HepG2 (cell line): ENCODE data around the gene ERMARD. TPM values are rescaled to one million over a fixed set of nuclear protein-coding genes. Genes with fewer than 3 reads are reported as not detected.

ENCODE experiments used
- AGO2 ChIP-seq: fragments of 200-400 bp; formaldehyde crosslinking; optimal IDR thresholded peaks from 2 replicates; pipeline ENCODE3; 2017; ENCODE audit warnings: mild to moderate bottlenecking, low read depth, low read length, moderate library complexity
- ATM ChIP-seq: fragments of 450-650 bp; IDR thresholded peaks from 2 replicates; pipeline ENCODE4 v1.7.1; 2017; ENCODE audit warnings: mild to moderate bottlenecking, borderline replicate concordance
- CHD4 ChIP-seq: fragments of 200-600 bp; sonication (generic); IDR thresholded peaks from 2 replicates; pipeline ENCODE4 v1.7.0; 2017; ENCODE audit warnings: mild to moderate bottlenecking, low read length, borderline replicate concordance
- GLI4 ChIP-seq: sonication (generic); formaldehyde crosslinking; IDR thresholded peaks from 2 replicates; pipeline ENCODE4 v1.5.1; 2020; ENCODE audit warnings: missing genetic modification reagents, mild to moderate bottlenecking, moderate library complexity, borderline replicate concordance
- HDAC2 ChIP-seq: sonication (generic); formaldehyde crosslinking; IDR thresholded peaks from 2 replicates; pipeline ENCODE4 v1.4.0; 2020; ENCODE audit warnings: missing genetic modification reagents
- HOXA5 ChIP-seq: sonication (generic); formaldehyde crosslinking; IDR thresholded peaks from 2 replicates; pipeline ENCODE4 v1.4.0; 2020; ENCODE audit warnings: missing genetic modification reagents
- ISX ChIP-seq: sonication (generic); formaldehyde crosslinking; conservative IDR thresholded peaks from 2 replicates; pipeline ENCODE4 v1.5.0; 2020; ENCODE audit warnings: missing genetic modification reagents
- MAF1 ChIP-seq: sonication (generic); formaldehyde crosslinking; IDR thresholded peaks from 2 replicates; pipeline ENCODE4 v1.5.0; 2020; ENCODE audit warnings: missing genetic modification reagents, borderline replicate concordance
- POGZ ChIP-seq: sonication (generic); formaldehyde crosslinking; IDR thresholded peaks from 2 replicates; pipeline ENCODE4 v1.4.0; 2020; ENCODE audit warnings: mild to moderate bottlenecking, missing genetic modification reagents
- RBM22 ChIP-seq: fragments of 200-400 bp; formaldehyde crosslinking; optimal IDR thresholded peaks from 2 replicates; pipeline ENCODE3; 2017; ENCODE audit warnings: mild to moderate bottlenecking, low read length, moderate library complexity
- RBM39 ChIP-seq: fragments of 200-400 bp; formaldehyde crosslinking; IDR thresholded peaks from one replicate; pipeline ENCODE4 v1.6.1; 2018; ENCODE audit warnings: antibody characterized with exemption, mild to moderate bottlenecking, low read depth, low read length; ENCODE audit not compliant: poor library complexity, severe bottlenecking
- SAFB2 ChIP-seq: sonication (generic); formaldehyde crosslinking; IDR thresholded peaks from 2 replicates; pipeline ENCODE4 v1.5.1; 2020; ENCODE audit warnings: missing genetic modification reagents, low read depth, mild to moderate bottlenecking, borderline replicate concordance
- ZBTB7B ChIP-seq: sonication (generic); formaldehyde crosslinking; IDR thresholded peaks from 2 replicates; pipeline ENCODE4 v1.4.0; 2020; ENCODE audit warnings: missing genetic modification reagents
- ZNF235 ChIP-seq: sonication (generic); formaldehyde crosslinking; IDR thresholded peaks from 2 replicates; pipeline ENCODE4 v1.8.1; 2023; ENCODE audit warnings: mild to moderate bottlenecking, missing genetic modification reagents, borderline replicate concordance
- ZNF260 ChIP-seq: sonication (generic); formaldehyde crosslinking; IDR thresholded peaks from 2 replicates; pipeline ENCODE4 v1.4.0; 2020; ENCODE audit warnings: missing genetic modification reagents, low read depth, mild to moderate bottlenecking, borderline replicate concordance
- ZNF546 ChIP-seq: sonication (generic); formaldehyde crosslinking; conservative IDR thresholded peaks from 2 replicates; pipeline ENCODE4 v1.8.1; 2023; ENCODE audit warnings: mild to moderate bottlenecking, missing genetic modification reagents
- ZNF614 ChIP-seq: IDR thresholded peaks from 2 replicates; pipeline ENCODE4 v1.6.1; 2018; ENCODE audit warnings: missing biosample characterization, missing genetic modification reagents, inconsistent platforms, borderline replicate concordance
- ZNF841 ChIP-seq: sonication (generic); formaldehyde crosslinking; IDR thresholded peaks from 2 replicates; pipeline ENCODE4 v1.8.1; 2023; ENCODE audit warnings: missing genetic modification reagents, borderline replicate concordance
- ZNF850 ChIP-seq: sonication (generic); formaldehyde crosslinking; conservative IDR thresholded peaks from 2 replicates; pipeline ENCODE4 v1.9.0; 2021; ENCODE audit warnings: mild to moderate bottlenecking, missing genetic modification reagents
- polyA plus RNA-seq, 8 experiments: library from polyadenylated mRNA; depleted of rRNA in 3 of 8; stranded (reverse) in 7 of 8; unstranded in 1 of 8; fragments of >200 nt; fragmentation: Illumina TruSeq in 4 of 8; extraction: Trizol in 4 of 8; gene quantifications; 2 replicates each; pipeline versions ENCODE4 v1.2.1 to v1.2.3, GENCODE V29; 2011 to 2016; ENCODE audit warnings: low read depth in 4 of 8, missing spikeins in 1 of 8, mixed read lengths in 1 of 8; ENCODE audit not compliant: insufficient read depth in 1 of 8
- total RNA-seq, 5 experiments: library from RNA; depleted of rRNA; stranded (reverse); fragments of >200 nt; fragmentation: Illumina TruSeq; extraction: Trizol; gene quantifications; 2 replicates each; pipeline ENCODE4 v1.2.3, GENCODE V29; 2016; ENCODE audit warnings: low read depth in 1 of 5
- TF ChIP-seq, protein P1 (sequence below): IDR thresholded peaks from 2 replicates; pipeline ENCODE4 v1.6.1; 2018; ENCODE audit warnings: missing genetic modification reagents
- TF ChIP-seq, protein P2 (sequence below): fragments of 450-650 bp; IDR thresholded peaks from 2 replicates; pipeline ENCODE4 v1.6.1; 2016
- TF ChIP-seq, protein P3 (sequence below): sonication (generic); formaldehyde crosslinking; IDR thresholded peaks from 2 replicates; pipeline ENCODE4 v1.5.1; 2020; ENCODE audit warnings: missing genetic modification reagents, mild to moderate bottlenecking, borderline replicate concordance
- TF ChIP-seq, protein P4 (sequence below): sonication (generic); formaldehyde crosslinking; IDR thresholded peaks from 2 replicates; pipeline ENCODE4 v1.5.0; 2020; ENCODE audit warnings: missing genetic modification reagents

Gene ERMARD
- total and polyA plus RNA-seq, 2 of the 13 experiments (the other 11 are each of a cell fraction or from before 2014, with no cell fraction given) = 8.8 to 10.7 TPM

DNA sequence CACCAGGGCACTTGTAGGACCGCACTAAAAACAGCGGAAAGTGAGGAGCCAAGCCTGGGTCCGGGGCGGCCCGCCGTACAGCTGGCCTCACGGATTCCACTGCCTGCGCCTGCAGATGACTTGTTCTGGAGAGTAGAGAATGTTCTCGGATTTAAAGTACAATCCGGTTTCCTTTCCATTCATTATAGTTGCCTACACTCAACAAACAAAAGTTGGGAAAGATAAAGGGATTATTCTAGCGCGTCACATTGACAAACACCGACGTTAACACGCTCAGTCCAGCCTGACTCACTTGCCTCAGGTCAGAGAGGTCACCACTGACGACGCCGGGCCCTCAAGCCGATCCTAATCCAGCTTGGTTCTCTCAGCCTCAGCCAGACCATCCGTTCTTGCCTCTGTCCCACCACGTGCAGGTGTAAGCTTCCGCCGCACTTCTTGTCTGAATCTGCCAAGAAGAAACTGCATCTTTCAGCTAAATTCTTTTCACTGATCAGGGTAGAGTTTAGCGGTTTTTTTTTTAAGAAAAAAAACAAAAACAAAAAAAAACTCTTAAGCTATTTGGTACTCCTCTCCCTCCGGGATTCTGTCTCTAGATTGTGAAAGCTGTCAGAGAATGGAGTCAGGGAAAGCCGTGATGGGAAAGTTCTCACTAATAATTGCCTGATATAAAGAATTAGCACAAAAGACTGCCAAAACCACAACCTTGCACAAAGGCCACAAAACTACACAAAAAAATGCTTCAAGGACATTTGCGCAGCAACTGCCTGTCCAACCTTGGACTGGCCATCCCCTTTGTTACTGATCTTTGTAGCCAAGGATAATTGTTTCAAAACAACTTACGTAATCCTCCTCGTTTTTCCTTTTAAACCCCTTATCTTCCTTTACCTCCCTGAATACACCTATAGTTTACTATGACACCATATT, 26.0 kb upstream of the ERMARD start (continued):
- TF ChIP-seq, protein P1, sequence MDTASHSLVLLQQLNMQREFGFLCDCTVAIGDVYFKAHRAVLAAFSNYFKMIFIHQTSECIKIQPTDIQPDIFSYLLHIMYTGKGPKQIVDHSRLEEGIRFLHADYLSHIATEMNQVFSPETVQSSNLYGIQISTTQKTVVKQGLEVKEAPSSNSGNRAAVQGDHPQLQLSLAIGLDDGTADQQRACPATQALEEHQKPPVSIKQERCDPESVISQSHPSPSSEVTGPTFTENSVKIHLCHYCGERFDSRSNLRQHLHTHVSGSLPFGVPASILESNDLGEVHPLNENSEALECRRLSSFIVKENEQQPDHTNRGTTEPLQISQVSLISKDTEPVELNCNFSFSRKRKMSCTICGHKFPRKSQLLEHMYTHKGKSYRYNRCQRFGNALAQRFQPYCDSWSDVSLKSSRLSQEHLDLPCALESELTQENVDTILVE (CRISPR knock-in tag) = peak; percentile 78
- TF ChIP-seq ZNF850 (no peak), ZNF614 (CRISPR knock-in tag) (peak; percentile 47), RBM22 (peak; percentile 7), MAF1 (CRISPR knock-in tag) (0 out of 2 replicates have a peak, but pooled peaks have one; percentile 18), GLI4 (CRISPR knock-in tag) (peak; percentile 98; the same call in 1 of the 2 replicates), ZBTB7B (no peak), CHD4 (peak; percentile 76; the same call in 1 of the 2 replicates), RBM39 (no peak), ZNF260 (CRISPR knock-in tag) (no peak), ATM (no peak), ISX (CRISPR knock-in tag) (no peak; the same call in 1 of the 2 replicates), ZNF546 (no peak), POGZ (CRISPR knock-in tag) (peak; percentile 50), HOXA5 (CRISPR knock-in tag) (peak; percentile 60; the same call in 1 of the 2 replicates), ZNF235 (CRISPR knock-in tag) (peak; percentile 15; the same call in 1 of the 2 replicates), ZNF841 (CRISPR knock-in tag) (peak; percentile 50; the same call in 1 of the 2 replicates), HDAC2 (CRISPR knock-in tag) (peak; percentile 84), SAFB2 (CRISPR knock-in tag) (peak; percentile 9; the same call in 1 of the 2 replicates), AGO2 (peak; percentile 94)
- TF ChIP-seq, protein P2, sequence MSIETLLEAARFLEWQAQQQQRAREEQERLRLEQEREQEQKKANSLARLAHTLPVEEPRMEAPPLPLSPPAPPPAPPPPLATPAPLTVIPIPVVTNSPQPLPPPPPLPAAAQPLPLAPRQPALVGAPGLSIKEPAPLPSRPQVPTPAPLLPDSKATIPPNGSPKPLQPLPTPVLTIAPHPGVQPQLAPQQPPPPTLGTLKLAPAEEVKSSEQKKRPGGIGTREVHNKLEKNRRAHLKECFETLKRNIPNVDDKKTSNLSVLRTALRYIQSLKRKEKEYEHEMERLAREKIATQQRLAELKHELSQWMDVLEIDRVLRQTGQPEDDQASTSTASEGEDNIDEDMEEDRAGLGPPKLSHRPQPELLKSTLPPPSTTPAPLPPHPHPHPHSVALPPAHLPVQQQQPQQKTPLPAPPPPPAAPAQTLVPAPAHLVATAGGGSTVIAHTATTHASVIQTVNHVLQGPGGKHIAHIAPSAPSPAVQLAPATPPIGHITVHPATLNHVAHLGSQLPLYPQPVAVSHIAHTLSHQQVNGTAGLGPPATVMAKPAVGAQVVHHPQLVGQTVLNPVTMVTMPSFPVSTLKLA = peak; percentile 32
- TF ChIP-seq, protein P3, sequence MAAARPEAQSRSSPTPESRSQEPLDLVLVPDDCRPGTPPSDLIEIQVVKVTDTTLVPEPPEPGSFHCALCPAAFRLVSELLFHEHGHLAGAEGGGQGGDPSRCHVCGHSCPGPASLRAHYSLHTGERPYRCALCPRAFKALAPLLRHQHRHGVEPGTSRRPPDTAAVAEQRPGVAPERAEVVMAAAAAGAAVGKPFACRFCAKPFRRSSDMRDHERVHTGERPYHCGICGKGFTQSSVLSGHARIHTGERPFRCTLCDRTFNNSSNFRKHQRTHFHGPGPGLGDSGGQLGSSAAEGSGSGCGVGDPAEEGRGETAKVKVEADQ (CRISPR knock-in tag) = peak; percentile 72
- TF ChIP-seq, protein P4, sequence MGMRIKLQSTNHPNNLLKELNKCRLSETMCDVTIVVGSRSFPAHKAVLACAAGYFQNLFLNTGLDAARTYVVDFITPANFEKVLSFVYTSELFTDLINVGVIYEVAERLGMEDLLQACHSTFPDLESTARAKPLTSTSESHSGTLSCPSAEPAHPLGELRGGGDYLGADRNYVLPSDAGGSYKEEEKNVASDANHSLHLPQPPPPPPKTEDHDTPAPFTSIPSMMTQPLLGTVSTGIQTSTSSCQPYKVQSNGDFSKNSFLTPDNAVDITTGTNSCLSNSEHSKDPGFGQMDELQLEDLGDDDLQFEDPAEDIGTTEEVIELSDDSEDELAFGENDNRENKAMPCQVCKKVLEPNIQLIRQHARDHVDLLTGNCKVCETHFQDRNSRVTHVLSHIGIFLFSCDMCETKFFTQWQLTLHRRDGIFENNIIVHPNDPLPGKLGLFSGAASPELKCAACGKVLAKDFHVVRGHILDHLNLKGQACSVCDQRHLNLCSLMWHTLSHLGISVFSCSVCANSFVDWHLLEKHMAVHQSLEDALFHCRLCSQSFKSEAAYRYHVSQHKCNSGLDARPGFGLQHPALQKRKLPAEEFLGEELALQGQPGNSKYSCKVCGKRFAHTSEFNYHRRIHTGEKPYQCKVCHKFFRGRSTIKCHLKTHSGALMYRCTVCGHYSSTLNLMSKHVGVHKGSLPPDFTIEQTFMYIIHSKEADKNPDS (CRISPR knock-in tag) = no peak
